ENCODE results near the gene NINJ2. TPM values are rescaled to one million over a fixed set of nuclear protein-coding genes. Genes with fewer than 3 reads are reported as not detected.

NINJ2 gene
- total RNA-seq, 4 donors from 2014 or later: 0.78 to 9.0 (median 5.2) TPM

DNA sequence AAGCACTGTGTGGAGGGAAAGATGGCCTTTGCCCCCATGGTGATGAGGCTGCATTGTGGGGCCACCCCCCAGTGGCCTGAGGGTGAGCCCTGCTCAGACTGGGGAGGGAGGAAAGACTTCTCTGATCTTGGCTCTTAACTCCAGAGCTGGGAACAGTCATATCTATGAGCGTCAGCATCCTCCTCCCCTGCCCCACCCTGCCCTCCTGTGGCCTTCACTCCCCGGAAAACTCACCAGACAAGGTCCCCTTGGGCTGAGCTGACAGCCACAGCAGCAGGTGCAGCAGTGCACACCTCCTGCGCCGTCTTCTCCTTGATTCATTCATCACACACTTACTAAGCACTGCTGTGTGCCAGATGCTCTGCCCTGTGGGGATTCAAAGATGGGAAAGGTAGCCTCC lies 104.7 kb downstream of the NINJ2 start:
- WGBS, 2 donors (ENCODE audit: low coverage in 1 of 2): 84 to 93% methylated on average over 2 to 3 of the region's 4 CpGs
- Histone ChIP-seq H3K27ac (no peak overlapping the region), H3K9me3 (no peaks in the 10 kb centered on the region), H3K4me1 (peaks cover 0 to 1% (median 0%) of the 10 kb centered on the region in 3 donors), H3K36me3 (no peaks in the 10 kb centered on the region), H3K27me3 (peaks cover 23% of the 10 kb centered on the region), H3K4me3 (no peak overlapping the region)
- no peak for ATAC-seq
- TF ChIP-seq, protein P1, sequence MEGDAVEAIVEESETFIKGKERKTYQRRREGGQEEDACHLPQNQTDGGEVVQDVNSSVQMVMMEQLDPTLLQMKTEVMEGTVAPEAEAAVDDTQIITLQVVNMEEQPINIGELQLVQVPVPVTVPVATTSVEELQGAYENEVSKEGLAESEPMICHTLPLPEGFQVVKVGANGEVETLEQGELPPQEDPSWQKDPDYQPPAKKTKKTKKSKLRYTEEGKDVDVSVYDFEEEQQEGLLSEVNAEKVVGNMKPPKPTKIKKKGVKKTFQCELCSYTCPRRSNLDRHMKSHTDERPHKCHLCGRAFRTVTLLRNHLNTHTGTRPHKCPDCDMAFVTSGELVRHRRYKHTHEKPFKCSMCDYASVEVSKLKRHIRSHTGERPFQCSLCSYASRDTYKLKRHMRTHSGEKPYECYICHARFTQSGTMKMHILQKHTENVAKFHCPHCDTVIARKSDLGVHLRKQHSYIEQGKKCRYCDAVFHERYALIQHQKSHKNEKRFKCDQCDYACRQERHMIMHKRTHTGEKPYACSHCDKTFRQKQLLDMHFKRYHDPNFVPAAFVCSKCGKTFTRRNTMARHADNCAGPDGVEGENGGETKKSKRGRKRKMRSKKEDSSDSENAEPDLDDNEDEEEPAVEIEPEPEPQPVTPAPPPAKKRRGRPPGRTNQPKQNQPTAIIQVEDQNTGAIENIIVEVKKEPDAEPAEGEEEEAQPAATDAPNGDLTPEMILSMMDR (IDR thresholded peaks at IDR 0.05): no peak
- TF ChIP-seq EP300 (IDR thresholded peaks at IDR 0.05) (no peak), POLR2AphosphoS5 (IDR thresholded peaks at IDR 0.05) (no peak), POLR2A (IDR thresholded peaks at IDR 0.05) (no peak)

DNA sequence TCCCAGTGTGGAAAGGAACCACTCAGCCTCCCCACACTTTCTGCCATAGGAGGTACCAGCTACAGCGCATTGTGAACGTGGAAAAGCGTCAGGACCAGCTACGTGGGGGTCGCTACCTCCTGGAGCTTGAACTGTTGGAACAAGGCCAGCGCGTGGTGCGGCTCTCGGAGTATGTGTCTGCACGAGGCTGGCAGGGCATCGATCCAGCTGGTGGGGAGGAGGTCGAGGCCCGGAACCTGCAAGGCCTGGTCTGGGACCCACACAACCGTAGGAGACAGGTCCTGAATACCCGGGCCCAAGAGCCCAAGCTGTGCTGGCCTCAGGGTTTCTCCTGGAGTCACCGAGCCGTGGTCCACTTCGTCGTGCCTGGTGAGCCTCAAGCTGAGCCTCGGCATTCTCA lies 106.7 kb downstream of the NINJ2 start:
- Histone ChIP-seq H3K27me3 (peaks cover 23% of the 10 kb centered on the region), H3K36me3 (no peaks in the 10 kb centered on the region), H3K4me3 (no peak overlapping the region), H3K9me3 (no peaks in the 10 kb centered on the region), H3K27ac (no peak overlapping the region), H3K4me1 (peaks cover 0 to 16% (median 4%) of the 10 kb centered on the region in 3 donors)
- no CpG with 5 or more reads among the region's 20 CpGs for WGBS, 2 donors (ENCODE audit: low coverage in 1 of 2)
- TF ChIP-seq POLR2A (IDR thresholded peaks at IDR 0.05) (no peak), EP300 (IDR thresholded peaks at IDR 0.05) (no peak), POLR2AphosphoS5 (IDR thresholded peaks at IDR 0.05) (no peak)
- TF ChIP-seq, protein P1 (IDR thresholded peaks at IDR 0.05): no peak
- ATAC-seq: no peak

- peaks cover 0 to 16% (median 4%) of the 10 kb centered on the region in 3 donors for H3K4me1 ChIP-seq
- H3K27ac ChIP-seq: no peak overlapping the region
- H3K4me3 ChIP-seq: no peak overlapping the region
- H3K36me3 ChIP-seq: no peaks in the 10 kb centered on the region
- H3K9me3 ChIP-seq: no peaks in the 10 kb centered on the region
- ATAC-seq: no peak
- peaks cover 12% of the 10 kb centered on the region for H3K27me3 ChIP-seq
- 74% methylated on average over 3 of the region's 8 CpGs; no CpG with 5 or more reads in 1 of the 2 donors for WGBS, 2 donors (ENCODE audit: low coverage in 1 of 2)
- TF ChIP-seq EP300 (IDR thresholded peaks at IDR 0.05): no peak
These were observed 109.3 kb downstream of the NINJ2 start for GRCh38 chr12:554001-554285.

- 62% methylated on average over 13 of the region's 23 CpGs; no CpG with 5 or more reads in 1 of the 2 donors for WGBS, 2 donors (ENCODE audit: low coverage in 1 of 2)
- Histone ChIP-seq H3K36me3 (no peaks in the 10 kb centered on the region), H3K27ac (no peak overlapping the region), H3K4me3 (no peak overlapping the region), H3K9me3 (no peaks in the 10 kb centered on the region), H3K4me1 (peaks cover 0 to 16% (median 4%) of the 10 kb centered on the region in 3 donors), H3K27me3 (peaks cover 9% of the 10 kb centered on the region)
- TF ChIP-seq EP300 (IDR thresholded peaks at IDR 0.05) (no peak), POLR2A (IDR thresholded peaks at IDR 0.05) (no peak), POLR2AphosphoS5 (IDR thresholded peaks at IDR 0.05) (no peak)
- TF ChIP-seq, protein P1 (IDR thresholded peaks at IDR 0.05): no peak
- peak; percentile 26 for ATAC-seq
These were observed 109.8 kb downstream of the NINJ2 start for GRCh38 chr12:553216-554000.

GRCh38 chr12:552466-552865 lies 110.8 kb downstream of the NINJ2 start:
- no peak for ATAC-seq
- H3K9me3 ChIP-seq: no peaks in the 10 kb centered on the region
- no peaks in the 10 kb centered on the region for H3K36me3 ChIP-seq
- WGBS, 2 donors (ENCODE audit: low coverage in 1 of 2): no CpG with 5 or more reads among the region's 6 CpGs
- H3K27ac ChIP-seq: no peak overlapping the region
- H3K4me1 ChIP-seq: peaks cover 0 to 16% (median 4%) of the 10 kb centered on the region in 3 donors
- TF ChIP-seq POLR2AphosphoS5 (IDR thresholded peaks at IDR 0.05) (no peak), POLR2A (IDR thresholded peaks at IDR 0.05) (no peak), EP300 (IDR thresholded peaks at IDR 0.05) (no peak)
- TF ChIP-seq, protein P1 (IDR thresholded peaks at IDR 0.05): no peak
- no peak overlapping the region for H3K4me3 ChIP-seq
- H3K27me3 ChIP-seq: peaks cover 10% of the 10 kb centered on the region

All from gastroesophageal sphincter (tissue), 4 donors.